IMR-90 (cell line): Measurements from ENCODE around the gene KLHL25. TPM values are rescaled to one million over a fixed set of nuclear protein-coding genes. Genes with fewer than 3 reads are reported as not detected.

Experiments used
- ATAC-seq: fragments of 200-7000 bp; cut with Tn5 transposase; 2 replicates; pipeline ENCODE4 v1.9.1; 2020; ENCODE audit warnings: low read depth, mild to moderate bottlenecking, moderate library complexity
- BruUV-seq: library from RNA; stranded (reverse); fragments of 400-500 nt; replicated peaks from 2 replicates; lab custom pipeline; 2021; lab: Mats Ljungman, UMichigan
- CTCF ChIA-PET: fragments of 300-600 bp; formaldehyde crosslinking; extraction: SDS; loops from one replicate; lab custom pipeline; 2021; ENCODE audit warnings: antibody characterized with exemption; lab: Yijun Ruan, JAX
- POLR2A ChIA-PET: fragments of 300-600 bp; sonication (Branson Sonifier 250); formaldehyde crosslinking; loops from one replicate; lab custom pipeline; 2022; ENCODE audit warnings: antibody characterized with exemption; ENCODE audit not compliant: unreplicated experiment; lab: Charles Lee
- DNase-seq: peaks from one replicate; pipeline ENCODE4 v3.0.0; 2013
- H2AFZ ChIP-seq: replicated peaks from 2 replicates; pipeline ENCODE3; 2013; ENCODE audit warnings: low read length, mild to moderate bottlenecking; ENCODE audit not compliant: poor library complexity
- H2AK5ac ChIP-seq: 2 replicates; pipeline ENCODE4 v1.6.1; 2013; ENCODE audit warnings: low read depth, low read length, inconsistent platforms
- H2AK9ac ChIP-seq: replicated peaks from 2 replicates; pipeline ENCODE3; 2013; ENCODE audit warnings: mild to moderate bottlenecking, low read depth, low read length, moderate library complexity; ENCODE audit not compliant: poor library complexity
- H2BK120ac ChIP-seq: 2 replicates; pipeline ENCODE4 v1.6.1; 2013; ENCODE audit warnings: low read depth, low read length, inconsistent platforms
- H2BK15ac ChIP-seq: 3 replicates; pipeline ENCODE4 v1.6.1; 2013; ENCODE audit warnings: low read depth, low read length, inconsistent platforms
- H2BK20ac ChIP-seq: 2 replicates; pipeline ENCODE4 v1.6.1; 2013; ENCODE audit warnings: low read depth, mild to moderate bottlenecking, inconsistent platforms, low read length, moderate library complexity
- H2BK5ac ChIP-seq: 2 replicates; pipeline ENCODE4 v1.6.1; 2013; ENCODE audit warnings: mild to moderate bottlenecking, low read depth, low read length, inconsistent platforms; ENCODE audit not compliant: poor library complexity, severe bottlenecking
- H3K14ac ChIP-seq: replicated peaks from 2 replicates; pipeline ENCODE4 v1.6.1; 2013; ENCODE audit warnings: low read depth, low read length, inconsistent platforms
- H3K18ac ChIP-seq: 2 replicates; pipeline ENCODE4 v1.6.1; 2013; ENCODE audit warnings: low read depth, low read length, control low read depth
- H3K23ac ChIP-seq: 2 replicates; pipeline ENCODE4 v1.6.1; 2013; ENCODE audit warnings: low read depth, low read length, inconsistent platforms
- H3K27ac ChIP-seq: 2 replicates; pipeline ENCODE4 v1.5.1; 2013; ENCODE audit warnings: mild to moderate bottlenecking, control low read depth, low read length; ENCODE audit not compliant: insufficient read depth
- H3K27me3 ChIP-seq: 2 replicates; pipeline ENCODE4 v1.6.1; 2013; ENCODE audit warnings: low read length; ENCODE audit not compliant: control insufficient read depth, insufficient read depth
- H3K36me3 ChIP-seq: 2 replicates; pipeline ENCODE4 v1.6.1; 2013; ENCODE audit warnings: low read length, mixed read lengths; ENCODE audit not compliant: control insufficient read depth, insufficient read depth
- H3K4ac ChIP-seq: 2 replicates; pipeline ENCODE4 v1.6.1; 2013; ENCODE audit warnings: low read depth, low read length, inconsistent platforms
- H3K4me1 ChIP-seq: 2 replicates; pipeline ENCODE4 v1.6.1; 2013; ENCODE audit warnings: low read length, mixed read lengths; ENCODE audit not compliant: control insufficient read depth, insufficient read depth
- H3K4me2 ChIP-seq: 2 replicates; pipeline ENCODE4 v1.6.1; 2013; ENCODE audit warnings: low read depth, mild to moderate bottlenecking, control low read depth, low read length, moderate library complexity
- H3K4me3 ChIP-seq: 2 replicates; pipeline ENCODE4 v1.5.1; 2013; ENCODE audit warnings: low read depth, mild to moderate bottlenecking, control low read depth, low read length, moderate library complexity; ENCODE audit not compliant: insufficient read depth
- H3K56ac ChIP-seq: 2 replicates; pipeline ENCODE4 v1.6.1; 2013; ENCODE audit warnings: low read length, inconsistent platforms; ENCODE audit not compliant: insufficient read depth; ENCODE audit errors: extremely low read depth
- H3K79me1 ChIP-seq, 2 experiments: 2 replicates each; pipeline ENCODE4 v1.6.1; 2013; ENCODE audit warnings: low read length in 2 of 2, inconsistent platforms in 1 of 2, low read depth in 1 of 2
- H3K9ac ChIP-seq: 2 replicates; pipeline ENCODE4 v1.6.1; 2013; ENCODE audit warnings: low read depth, low read length, control low read depth
- H3K9me1 ChIP-seq: 2 replicates; pipeline ENCODE4 v1.6.1; 2013; ENCODE audit warnings: low read length, inconsistent platforms; ENCODE audit not compliant: insufficient read depth
- H3K9me3 ChIP-seq: 2 replicates; pipeline ENCODE4 v1.6.1; 2013; ENCODE audit warnings: low read length; ENCODE audit not compliant: control insufficient read depth, insufficient read depth
- H4K20me1 ChIP-seq: 2 replicates; pipeline ENCODE4 v1.6.1; 2013; ENCODE audit warnings: low read length, inconsistent platforms; ENCODE audit not compliant: insufficient read depth
- H4K5ac ChIP-seq: 2 replicates; pipeline ENCODE4 v1.6.1; 2013; ENCODE audit warnings: mild to moderate bottlenecking, low read depth, low read length, control low read depth
- H4K8ac ChIP-seq, 2 experiments: 2 replicates each; pipeline ENCODE4 v1.6.1; 2013; ENCODE audit warnings: low read depth in 2 of 2, low read length in 2 of 2, control low read depth in 1 of 2, inconsistent platforms in 1 of 2
- H4K91ac ChIP-seq: 2 replicates; pipeline ENCODE4 v1.6.1; 2013; ENCODE audit warnings: low read depth, low read length, inconsistent platforms; ENCODE audit not compliant: insufficient read depth
- BHLHE40 ChIP-seq: fragments of 150-350 bp; IDR thresholded peaks from 2 replicates; pipeline ENCODE4 v1.6.1; 2016; ENCODE audit warnings: mild to moderate bottlenecking, low read depth, low read length
- CEBPB ChIP-seq: IDR thresholded peaks from 2 replicates; pipeline ENCODE4 v1.6.1; 2012; ENCODE audit warnings: low read depth, low read length, improper control_type of control experiment
- CHD1 ChIP-seq: IDR thresholded peaks from 2 replicates; pipeline ENCODE4 v1.6.1; 2012; ENCODE audit warnings: low read depth, low read length, improper control_type of control experiment
- ELK1 ChIP-seq: fragments of 150-350 bp; IDR thresholded peaks from 2 replicates; pipeline ENCODE4 v1.6.1; 2016; ENCODE audit warnings: low read depth, mild to moderate bottlenecking, low read length, moderate library complexity, borderline replicate concordance
- FOS ChIP-seq: fragments of 150-350 bp; IDR thresholded peaks from 2 replicates; pipeline ENCODE4 v1.6.1; 2016; ENCODE audit warnings: low read depth, low read length
- MAFK ChIP-seq: IDR thresholded peaks from 2 replicates; pipeline ENCODE4 v1.6.1; 2012; ENCODE audit warnings: low read depth, low read length, improper control_type of control experiment
- MAZ ChIP-seq: IDR thresholded peaks from 2 replicates; pipeline ENCODE4 v1.6.1; 2012; ENCODE audit warnings: low read depth, mild to moderate bottlenecking, low read length, improper control_type of control experiment, moderate library complexity, borderline replicate concordance
- MXI1 ChIP-seq: IDR thresholded peaks from 2 replicates; pipeline ENCODE4 v1.6.1; 2012; ENCODE audit warnings: low read depth, mild to moderate bottlenecking, low read length, moderate library complexity, borderline replicate concordance
- NFE2L2 ChIP-seq: fragments of 150-350 bp; IDR thresholded peaks from 2 replicates; pipeline ENCODE4 v1.6.1; 2016; ENCODE audit warnings: low read depth, mild to moderate bottlenecking, low read length
- POLR2A ChIP-seq: IDR thresholded peaks from 2 replicates; pipeline ENCODE4 v1.6.1; 2012; ENCODE audit warnings: mild to moderate bottlenecking, low read depth, low read length
- RAD21 ChIP-seq: IDR thresholded peaks from 2 replicates; pipeline ENCODE4 v1.6.1; 2012; ENCODE audit warnings: low read length, improper control_type of control experiment
- RCOR1 ChIP-seq: IDR thresholded peaks from 2 replicates; pipeline ENCODE4 v1.6.1; 2012; ENCODE audit warnings: mild to moderate bottlenecking, low read length, improper control_type of control experiment; ENCODE audit not compliant: insufficient replicate concordance
- RFX5 ChIP-seq: IDR thresholded peaks from 2 replicates; pipeline ENCODE4 v1.8.0; 2012; ENCODE audit warnings: low read depth, mild to moderate bottlenecking, low read length, moderate library complexity
- SMC3 ChIP-seq: fragments of 150-350 bp; IDR thresholded peaks from 2 replicates; pipeline ENCODE4 v1.6.1; 2016; ENCODE audit warnings: low read depth, mild to moderate bottlenecking, antibody characterized with exemption, low read length, moderate library complexity
- USF2 ChIP-seq: fragments of 150-350 bp; IDR thresholded peaks from 2 replicates; pipeline ENCODE4 v1.6.1; 2017; ENCODE audit warnings: mild to moderate bottlenecking, antibody characterized with exemption, low read length, low read depth
- WGBS, 2 experiments: methylation state at CpG; one replicate each; pipeline versions ENCODE4 v1.1.5 to v1.1.7; 2013; ENCODE audit warnings: missing lambda C conversion rate in 2 of 2; ENCODE audit not compliant: insufficient read length in 1 of 2; ENCODE audit errors: extremely low coverage in 2 of 2; 5-methylcytosine and 5-hydroxymethylcytosine counted together
- dilution Hi-C: fragments of 300-500 bp; cut with HindIII; formaldehyde crosslinking; loops from one replicate; pipeline ENCODE4 v1.14.3; 2018; ENCODE audit warnings: low sequenced_read_pairs; ENCODE audit not compliant: unreplicated experiment
- in situ Hi-C: fragments of 300-500 bp; cut with MboI; formaldehyde crosslinking; loops from 3 replicates; pipeline ENCODE4 v1.14.3; 2019; ENCODE audit warnings: low sequenced_read_pairs, inconsistent platforms, mixed read lengths
- intact Hi-C: fragments of 100-400 bp; cut with micrococcal nuclease; formaldehyde crosslinking; loops from 2 replicates; pipeline ENCODE4 v1.10.0; 2022
- polyA plus RNA-seq, 3 experiments: library from polyadenylated mRNA; depleted of rRNA; stranded (reverse); fragments of >200 nt; gene quantifications; 2 replicates each; pipeline ENCODE4 v1.2.3, GENCODE V29; 2012; ENCODE audit warnings: low replicate concordance in 1 of 3
- total RNA-seq: library from RNA; depleted of rRNA; stranded (reverse); fragments of >200 nt; gene quantifications from 2 replicates; pipeline ENCODE4 v1.2.3, GENCODE V29; 2012
- TF ChIP-seq, protein P1 (sequence below): conservative IDR thresholded peaks from 2 replicates; pipeline ENCODE4 v1.5.1; 2012; ENCODE audit warnings: mild to moderate bottlenecking, low read depth, low read length, improper control_type of control experiment

KLHL25 gene
- total and polyA plus RNA-seq, 2 of the 4 experiments (the other 2 are of a cell fraction) = 2.7 to 5.6 TPM

- no peaks in the 10 kb centered on the region for H3K27me3 ChIP-seq
- no peak overlapping the region for H3K14ac ChIP-seq
- no peak overlapping the region for H2BK5ac ChIP-seq
- H3K56ac ChIP-seq = no peak overlapping the region
- no peak overlapping the region for H4K8ac ChIP-seq
- no peak overlapping the region for H3K4ac ChIP-seq
- peaks cover 0 to 5% of the 10 kb centered on the region in 2 experiments; a peak in 2 of 4 replicates for H3K79me1 ChIP-seq
- peaks cover 44% of the 10 kb centered on the region for H3K36me3 ChIP-seq
- H2AK9ac ChIP-seq = no peak overlapping the region
- intact Hi-C loops (loop anchor here (5.0 kb wide), 1 partner anchor 48 kb away; the partner anchor contains the start of gene KLHL25), in situ Hi-C loops (no loop called here), dilution Hi-C loops (no loop called here)
- H3K23ac ChIP-seq = no peak overlapping the region
- no peaks in the 10 kb centered on the region; the same call in 1 of the 2 replicates for H3K9me1 ChIP-seq
- no peaks in the 10 kb centered on the region for H3K9me3 ChIP-seq
- H3K18ac ChIP-seq = no peak overlapping the region
- no TSS peak for BruUV-seq
- H2BK20ac ChIP-seq = no peak overlapping the region
- no peak overlapping the region for H2BK15ac ChIP-seq
- H2AK5ac ChIP-seq = no peak overlapping the region
- ChIA-PET CTCF (no interaction called here), POLR2A (no interaction called here)
- no peak overlapping the region for H3K4me2 ChIP-seq
- WGBS, 2 experiments = 100% methylated on average over 1 of the region's 10 CpGs; no CpG with 5 or more reads in 1 of the 2 experiments
- no peak overlapping the region for H3K4me3 ChIP-seq
- no peak overlapping the region for H4K91ac ChIP-seq
- no peak overlapping the region for H2AFZ ChIP-seq
- DNase-seq (no peak), ATAC-seq (no peak)
- no peak overlapping the region for H2BK120ac ChIP-seq
- H4K5ac ChIP-seq = no peak overlapping the region
- no peaks in the 10 kb centered on the region; the same call in 1 of the 2 replicates for H4K20me1 ChIP-seq
- H3K27ac ChIP-seq = no peak overlapping the region
- H3K9ac ChIP-seq = no peak overlapping the region
- H3K4me1 ChIP-seq = peaks cover 4% of the 10 kb centered on the region; the same call in 1 of the 2 replicates
- TF ChIP-seq RAD21 (no peak), USF2 (no peak), RFX5 (no peak), MAFK (no peak), CEBPB (no peak), FOS (no peak), MAZ (no peak), SMC3 (no peak), POLR2A (no peak), MXI1 (no peak), RCOR1 (no peak), BHLHE40 (no peak), CHD1 (no peak), ELK1 (no peak), NFE2L2 (no peak)
- TF ChIP-seq, protein P1, sequence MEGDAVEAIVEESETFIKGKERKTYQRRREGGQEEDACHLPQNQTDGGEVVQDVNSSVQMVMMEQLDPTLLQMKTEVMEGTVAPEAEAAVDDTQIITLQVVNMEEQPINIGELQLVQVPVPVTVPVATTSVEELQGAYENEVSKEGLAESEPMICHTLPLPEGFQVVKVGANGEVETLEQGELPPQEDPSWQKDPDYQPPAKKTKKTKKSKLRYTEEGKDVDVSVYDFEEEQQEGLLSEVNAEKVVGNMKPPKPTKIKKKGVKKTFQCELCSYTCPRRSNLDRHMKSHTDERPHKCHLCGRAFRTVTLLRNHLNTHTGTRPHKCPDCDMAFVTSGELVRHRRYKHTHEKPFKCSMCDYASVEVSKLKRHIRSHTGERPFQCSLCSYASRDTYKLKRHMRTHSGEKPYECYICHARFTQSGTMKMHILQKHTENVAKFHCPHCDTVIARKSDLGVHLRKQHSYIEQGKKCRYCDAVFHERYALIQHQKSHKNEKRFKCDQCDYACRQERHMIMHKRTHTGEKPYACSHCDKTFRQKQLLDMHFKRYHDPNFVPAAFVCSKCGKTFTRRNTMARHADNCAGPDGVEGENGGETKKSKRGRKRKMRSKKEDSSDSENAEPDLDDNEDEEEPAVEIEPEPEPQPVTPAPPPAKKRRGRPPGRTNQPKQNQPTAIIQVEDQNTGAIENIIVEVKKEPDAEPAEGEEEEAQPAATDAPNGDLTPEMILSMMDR = no peak
Observed at GRCh38 chr15:85744579-85744978, 50.1 kb downstream of the KLHL25 start.
